WTC11 (cell line): Measurements from ENCODE around the gene TSPAN31. TPM values are rescaled to one million over a fixed set of nuclear protein-coding genes. Genes with fewer than 3 reads are reported as not detected.

Experiments used
- ATAC-seq: fragments of 200-7000 bp; cut with Tn5 transposase; 2 replicates; pipeline ENCODE4 v1.10.0; 2021; ENCODE audit warnings: mild to moderate bottlenecking, moderate library complexity
- CTCF ChIA-PET: fragments of 300-600 bp; sonication (Branson Sonifier 250); formaldehyde crosslinking; loops from one replicate; lab custom pipeline; 2021; ENCODE audit warnings: antibody characterized with exemption; lab: Charles Lee
- POLR2A ChIA-PET: fragments of 350-600 bp; sonication (Branson Sonifier 250); formaldehyde crosslinking; loops from one replicate; lab custom pipeline; 2021; ENCODE audit warnings: antibody characterized with exemption; lab: Charles Lee
- DNase-seq: peaks from one replicate; pipeline ENCODE4 v3.0.0; 2021; ENCODE audit warnings: low spot score
- H3K27ac Mint-ChIP-seq: 2 replicates; pipeline ENCODE4 v1.8.0; 2021; ENCODE audit warnings: mixed read lengths
- H3K27me3 Mint-ChIP-seq: 2 replicates; pipeline ENCODE4 v1.8.0; 2021; ENCODE audit warnings: low read depth, mild to moderate bottlenecking, moderate library complexity, mixed read lengths
- H3K36me3 Mint-ChIP-seq: 2 replicates; pipeline ENCODE4 v1.8.0; 2021; ENCODE audit warnings: mixed read lengths
- H3K4me1 Mint-ChIP-seq: 2 replicates; pipeline ENCODE4 v1.8.0; 2022; ENCODE audit warnings: mixed read lengths
- H3K4me3 Mint-ChIP-seq: 2 replicates; pipeline ENCODE4 v1.8.0; 2021; ENCODE audit warnings: mild to moderate bottlenecking, moderate library complexity, mixed read lengths
- H3K9me3 Mint-ChIP-seq: 2 replicates; pipeline ENCODE4 v1.8.0; 2021; ENCODE audit warnings: mixed read lengths
- AR ChIP-seq: fragments of 250-450 bp; sonication (Bioruptor Pico); IDR thresholded peaks from 2 replicates; pipeline ENCODE4 v1.9.0; 2021; ENCODE audit warnings: mild to moderate bottlenecking
- ATF1 ChIP-seq: sonication (generic); formaldehyde crosslinking; IDR thresholded peaks from 2 replicates; pipeline ENCODE4 v1.8.1; 2023; ENCODE audit warnings: mild to moderate bottlenecking, moderate library complexity, missing genetic modification reagents
- ATF2 ChIP-seq: sonication (generic); formaldehyde crosslinking; IDR thresholded peaks from 2 replicates; pipeline ENCODE4 v1.8.1; 2022; ENCODE audit warnings: low read depth, missing genetic modification reagents, borderline replicate concordance
- ATF3 ChIP-seq: sonication (generic); formaldehyde crosslinking; conservative IDR thresholded peaks from 2 replicates; pipeline ENCODE4 v1.8.1; 2022; ENCODE audit warnings: mild to moderate bottlenecking, missing genetic modification reagents
- CDX4 ChIP-seq: fragments of 250-450 bp; sonication (Bioruptor Pico); IDR thresholded peaks from 2 replicates; pipeline ENCODE4 v1.9.0; 2021; ENCODE audit warnings: moderate library complexity, mild to moderate bottlenecking, inconsistent platforms, borderline replicate concordance
- CTCF ChIP-seq: fragments of 200-600 bp; IDR thresholded peaks from 2 replicates; pipeline ENCODE4 v1.8.0; 2022; ENCODE audit warnings: antibody characterized with exemption
- ESRRA ChIP-seq: sonication (generic); formaldehyde crosslinking; IDR thresholded peaks from 2 replicates; pipeline ENCODE4 v1.8.1; 2022; ENCODE audit warnings: mild to moderate bottlenecking, missing genetic modification reagents, borderline replicate concordance
- ETV6 ChIP-seq: sonication (generic); formaldehyde crosslinking; IDR thresholded peaks from 2 replicates; pipeline ENCODE4 v1.8.1; 2022; ENCODE audit warnings: mild to moderate bottlenecking, missing genetic modification reagents
- FOXJ3 ChIP-seq: sonication (generic); formaldehyde crosslinking; IDR thresholded peaks from 2 replicates; pipeline ENCODE4 v1.9.0; 2021; ENCODE audit warnings: missing genetic modification reagents, mild to moderate bottlenecking, borderline replicate concordance
- IRF2 ChIP-seq: sonication (generic); formaldehyde crosslinking; IDR thresholded peaks from 2 replicates; pipeline ENCODE4 v1.8.0; 2022; ENCODE audit warnings: low read depth, missing genetic modification reagents, borderline replicate concordance
- JUN ChIP-seq: sonication (generic); formaldehyde crosslinking; IDR thresholded peaks from 2 replicates; pipeline ENCODE4 v1.8.0; 2023; ENCODE audit warnings: mild to moderate bottlenecking, missing genetic modification reagents
- MAX ChIP-seq: sonication (generic); formaldehyde crosslinking; IDR thresholded peaks from 2 replicates; pipeline ENCODE4 v1.8.0; 2022; ENCODE audit warnings: mild to moderate bottlenecking, missing genetic modification reagents
- NFATC4 ChIP-seq: fragments of 250-450 bp; sonication (Bioruptor Pico); IDR thresholded peaks from 2 replicates; pipeline ENCODE4 v1.9.0; 2021; ENCODE audit warnings: mild to moderate bottlenecking
- PREB ChIP-seq: sonication (generic); formaldehyde crosslinking; IDR thresholded peaks from 2 replicates; pipeline ENCODE4 v1.8.1; 2022; ENCODE audit warnings: mild to moderate bottlenecking, missing genetic modification reagents, moderate library complexity, borderline replicate concordance
- TEAD4 ChIP-seq: sonication (generic); formaldehyde crosslinking; IDR thresholded peaks from 2 replicates; pipeline ENCODE4 v1.8.0; 2022; ENCODE audit warnings: mild to moderate bottlenecking, missing genetic modification reagents
- TP53 ChIP-seq: sonication (generic); formaldehyde crosslinking; IDR thresholded peaks from 2 replicates; pipeline ENCODE4 v1.8.1; 2023; ENCODE audit warnings: mild to moderate bottlenecking, missing genetic modification reagents
- ZBTB21 ChIP-seq: sonication (generic); formaldehyde crosslinking; IDR thresholded peaks from 2 replicates; pipeline ENCODE4 v1.8.1; 2023; ENCODE audit warnings: mild to moderate bottlenecking, missing genetic modification reagents, borderline replicate concordance
- ZNF121 ChIP-seq: sonication (generic); formaldehyde crosslinking; IDR thresholded peaks from 2 replicates; pipeline ENCODE4 v1.8.0; 2023; ENCODE audit warnings: missing genetic modification reagents
- ZNF219 ChIP-seq: sonication (generic); formaldehyde crosslinking; IDR thresholded peaks from 2 replicates; pipeline ENCODE4 v1.8.0; 2023; ENCODE audit warnings: missing genetic modification reagents, mild to moderate bottlenecking, borderline replicate concordance
- ZNF281 ChIP-seq: sonication (generic); formaldehyde crosslinking; IDR thresholded peaks from 2 replicates; pipeline ENCODE4 v1.8.0; 2023; ENCODE audit warnings: mild to moderate bottlenecking, missing genetic modification reagents
- ZNF317 ChIP-seq: sonication (generic); formaldehyde crosslinking; IDR thresholded peaks from 2 replicates; pipeline ENCODE4 v1.8.1; 2023; ENCODE audit warnings: low read depth, mild to moderate bottlenecking, moderate library complexity, missing genetic modification reagents, borderline replicate concordance
- total RNA-seq: library from RNA; stranded (reverse); gene quantifications from 3 replicates; pipeline ENCODE4 v1.2.3, GENCODE V29; 2021

The TSPAN31 gene
- total RNA-seq, 1 experiment from 2014 or later, result 9.9 TPM

- H3K4me1 Mint-ChIP-seq, result no peaks in the 10 kb centered on the region
- no peak for TF ChIP-seq IRF2
- TF ChIP-seq ZBTB21 (CRISPR knock-in tag), result no peak
- no peak for TF ChIP-seq CTCF
- TF ChIP-seq ZNF317 (CRISPR knock-in tag), result no peak
- TF ChIP-seq TEAD4 (CRISPR knock-in tag), result no peak
- no peak for TF ChIP-seq ZNF219 (CRISPR knock-in tag)
- TF ChIP-seq ESRRA (CRISPR knock-in tag), result no peak
- no peak for TF ChIP-seq ETV6
- no peak for TF ChIP-seq FOXJ3
- H3K4me3 Mint-ChIP-seq, result no peak overlapping the region
- H3K9me3 Mint-ChIP-seq, result peaks cover 7% of the 10 kb centered on the region; the same call in 1 of the 2 replicates
- H3K27ac Mint-ChIP-seq, result no peak overlapping the region
- CTCF ChIA-PET, result no interaction called here
- peaks cover 16% of the 10 kb centered on the region for H3K36me3 Mint-ChIP-seq
- POLR2A ChIA-PET, result no interaction called here
- DNase-seq (no peak), ATAC-seq (no peak)
- H3K27me3 Mint-ChIP-seq, result no peaks in the 10 kb centered on the region
Observed at GRCh38 chr12:57716305-57716704, 28.5 kb upstream of the TSPAN31 start.

- peaks cover under 1% of the 10 kb centered on the region; the same call in 1 of the 2 replicates for H3K9me3 Mint-ChIP-seq
- ChIA-PET POLR2A (no interaction called here), CTCF (no interaction called here)
- ATAC-seq, result no peak
- H3K4me1 Mint-ChIP-seq, result no peaks in the 10 kb centered on the region
- H3K4me3 Mint-ChIP-seq, result no peak overlapping the region
- TF ChIP-seq JUN (CRISPR knock-in tag), result no peak
- TF ChIP-seq PREB (CRISPR knock-in tag), result no peak
- no peak for TF ChIP-seq MAX (CRISPR knock-in tag)
- TF ChIP-seq CDX4, result no peak
- TF ChIP-seq ATF2 (CRISPR knock-in tag), result no peak
- no peak for TF ChIP-seq TP53 (CRISPR knock-in tag)
- TF ChIP-seq, all 79 proteins: peak for 0
- Mint-ChIP-seq H3K27me3 (no peaks in the 10 kb centered on the region), H3K36me3 (peaks cover 16% of the 10 kb centered on the region), H3K27ac (no peak overlapping the region)
- DNase-seq, result no peak
Observed at GRCh38 chr12:57717131-57717530, 27.7 kb upstream of the TSPAN31 start.

GRCh38 chr12:57717846-57718640 is 26.8 kb upstream of the TSPAN31 start:
- ChIA-PET CTCF (interaction anchor here (0.5 kb wide), 1 partner anchor 1892 kb away, joined by 3 read pairs; no protein-coding TSS in a partner anchor), POLR2A (no interaction called here)
- H3K4me1 Mint-ChIP-seq, result no peaks in the 10 kb centered on the region
- DNase-seq (no peak), ATAC-seq (no peak)
- peaks cover 16% of the 10 kb centered on the region for H3K36me3 Mint-ChIP-seq
- no peak overlapping the region for H3K4me3 Mint-ChIP-seq
- no peaks in the 10 kb centered on the region for H3K9me3 Mint-ChIP-seq
- H3K27me3 Mint-ChIP-seq, result peaks cover 6% of the 10 kb centered on the region
- no peak overlapping the region for H3K27ac Mint-ChIP-seq
- no peak for TF ChIP-seq ATF3 (CRISPR knock-in tag)
- no peak for TF ChIP-seq NFATC4 (CRISPR knock-in tag)
- no peak for TF ChIP-seq ATF1
- TF ChIP-seq ZNF281 (CRISPR knock-in tag), result no peak
- no peak for TF ChIP-seq ZNF121 (CRISPR knock-in tag)
- TF ChIP-seq AR (CRISPR knock-in tag), result no peak
